H9 (cell line): Measurements from ENCODE around the gene ABCF2. TPM values are rescaled to one million over a fixed set of nuclear protein-coding genes. Genes with fewer than 3 reads are reported as not detected.

Experiments
- DNase-seq: peaks from one replicate; pipeline ENCODE4 v3.0.0-alpha.2; 2017
- H2AFZ ChIP-seq: one replicate; pipeline ENCODE4 v1.6.1; 2013; ENCODE audit warnings: mild to moderate bottlenecking, low read length, control low read depth, moderate library complexity
- H2AK5ac ChIP-seq: 2 replicates; pipeline ENCODE4 v1.6.1; 2013; ENCODE audit warnings: low read length, control low read depth, mixed read lengths; ENCODE audit not compliant: insufficient read length
- H2BK120ac ChIP-seq: one replicate; pipeline ENCODE4 v1.6.1; 2013; ENCODE audit warnings: low read depth, mild to moderate bottlenecking, low read length, control low read depth, inconsistent platforms; ENCODE audit not compliant: poor library complexity, severe bottlenecking
- H2BK12ac ChIP-seq: 2 replicates; pipeline ENCODE4 v1.6.1; 2013; ENCODE audit warnings: low read length, control low read depth, mixed read lengths, low read depth; ENCODE audit not compliant: insufficient read length
- H2BK15ac ChIP-seq: 2 replicates; pipeline ENCODE4 v1.6.1; 2013; ENCODE audit warnings: low read depth, low read length, control low read depth
- H2BK20ac ChIP-seq: one replicate; pipeline ENCODE4 v1.6.1; 2013; ENCODE audit warnings: low read depth, mild to moderate bottlenecking, low read length, control low read depth, inconsistent platforms; ENCODE audit not compliant: poor library complexity, severe bottlenecking
- H2BK5ac ChIP-seq: 2 replicates; pipeline ENCODE4 v1.6.1; 2013; ENCODE audit warnings: low read length, control low read depth, mixed read lengths; ENCODE audit not compliant: insufficient read length
- H3K14ac ChIP-seq: 2 replicates; pipeline ENCODE4 v1.6.1; 2013; ENCODE audit warnings: low read length, control low read depth; ENCODE audit not compliant: insufficient read depth
- H3K18ac ChIP-seq: 2 replicates; pipeline ENCODE4 v1.6.1; 2013; ENCODE audit warnings: low read depth, mild to moderate bottlenecking, mixed read lengths, low read length, control low read depth; ENCODE audit not compliant: insufficient read length
- H3K23ac ChIP-seq: 2 replicates; pipeline ENCODE4 v1.6.1; 2013; ENCODE audit warnings: low read length, control low read depth, mixed read lengths, low read depth; ENCODE audit not compliant: insufficient read length
- H3K23me2 ChIP-seq: 2 replicates; pipeline ENCODE4 v1.6.1; 2013; ENCODE audit warnings: low read depth, mild to moderate bottlenecking, mixed read lengths, low read length, control low read depth; ENCODE audit not compliant: insufficient read length, poor library complexity, severe bottlenecking
- H3K27ac ChIP-seq: 2 replicates; pipeline ENCODE4 v1.5.1; 2013; ENCODE audit warnings: low read length, control low read depth, mixed read lengths, low read depth; ENCODE audit not compliant: insufficient read length
- H3K27me3 ChIP-seq: 2 replicates; pipeline ENCODE4 v1.6.1; 2013; ENCODE audit warnings: low read length, control low read depth, inconsistent platforms; ENCODE audit not compliant: insufficient read depth
- H3K4ac ChIP-seq: 2 replicates; pipeline ENCODE4 v1.6.1; 2013; ENCODE audit warnings: low read depth, mild to moderate bottlenecking, control low read depth, inconsistent platforms, low read length, moderate library complexity
- H3K4me1 ChIP-seq: 2 replicates; pipeline ENCODE4 v1.6.1; 2013; ENCODE audit warnings: low read length, control low read depth, inconsistent platforms; ENCODE audit not compliant: insufficient read depth
- H3K4me2 ChIP-seq: 2 replicates; pipeline ENCODE4 v1.6.1; 2013; ENCODE audit warnings: low read length, control low read depth, mixed read lengths; ENCODE audit not compliant: insufficient read length, insufficient read depth
- H3K56ac ChIP-seq: 2 replicates; pipeline ENCODE4 v1.6.1; 2013; ENCODE audit warnings: low read depth, mild to moderate bottlenecking, mixed read lengths, low read length, control low read depth; ENCODE audit not compliant: insufficient read length
- H3K79me1 ChIP-seq: 2 replicates; pipeline ENCODE4 v1.6.1; 2013; ENCODE audit warnings: low read depth, mild to moderate bottlenecking, moderate library complexity, low read length, control low read depth, inconsistent platforms; ENCODE audit not compliant: insufficient read depth, poor library complexity, severe bottlenecking
- H3K79me2 ChIP-seq: 2 replicates; pipeline ENCODE4 v1.6.1; 2013; ENCODE audit warnings: low read length, control low read depth, inconsistent platforms; ENCODE audit not compliant: insufficient read depth
- H3K9ac ChIP-seq: 2 replicates; pipeline ENCODE4 v1.6.1; 2013; ENCODE audit warnings: low read length, control low read depth, mixed read lengths; ENCODE audit not compliant: insufficient read length; ENCODE audit errors: extremely low read depth
- H3K9me3 ChIP-seq: one replicate; pipeline ENCODE4 v1.6.1; 2013; ENCODE audit warnings: low read depth, low read length, inconsistent platforms; ENCODE audit not compliant: control insufficient read depth
- H3T11ph ChIP-seq: one replicate; pipeline ENCODE4 v1.6.1; 2013; ENCODE audit warnings: mild to moderate bottlenecking, low read length, control low read depth, inconsistent platforms
- H4K20me1 ChIP-seq: one replicate; pipeline ENCODE4 v1.6.1; 2013; ENCODE audit not compliant: control insufficient read depth, insufficient read length, insufficient read depth
- H4K5ac ChIP-seq: 2 replicates; pipeline ENCODE4 v1.6.1; 2013; ENCODE audit warnings: low read depth, mild to moderate bottlenecking, mixed read lengths, low read length, control low read depth; ENCODE audit not compliant: insufficient read length
- H4K8ac ChIP-seq: replicated peaks from 2 replicates; pipeline ENCODE4 v1.6.1; 2013; ENCODE audit warnings: low read length, control low read depth, mixed read lengths, low read depth; ENCODE audit not compliant: insufficient read length
- H4K91ac ChIP-seq: 2 replicates; pipeline ENCODE4 v1.6.1; 2013; ENCODE audit warnings: low read depth, mild to moderate bottlenecking, moderate library complexity, mixed read lengths, low read length, control low read depth; ENCODE audit not compliant: insufficient read length
- H3K27ac Mint-ChIP-seq, 3 experiments: 2 replicates in 2 of 3; 3 replicates in 1 of 3; pipeline ENCODE4 v1.8.0; 2020 to 2021; ENCODE audit warnings: mixed read lengths in 3 of 3, mild to moderate bottlenecking in 1 of 3, moderate library complexity in 1 of 3
- H3K27me3 Mint-ChIP-seq: 2 replicates; pipeline ENCODE4 v1.8.0; 2021; ENCODE audit warnings: low read depth, mild to moderate bottlenecking, moderate library complexity, mixed read lengths
- H3K36me3 Mint-ChIP-seq, 3 experiments: 2 replicates in 2 of 3; 3 replicates in 1 of 3; pipeline ENCODE4 v1.8.0; 2020 to 2021; ENCODE audit warnings: low read depth in 3 of 3, mixed read lengths in 3 of 3; ENCODE audit not compliant: insufficient read depth in 1 of 3
- H3K4me1 Mint-ChIP-seq, 2 experiments: 2 replicates each; pipeline ENCODE4 v1.8.0; 2020; ENCODE audit warnings: mixed read lengths in 2 of 2
- H3K4me3 Mint-ChIP-seq, 2 experiments: 2 replicates in 1 of 2; 3 replicates in 1 of 2; pipeline ENCODE4 v1.8.0; 2020 to 2021; ENCODE audit warnings: mild to moderate bottlenecking in 2 of 2, mixed read lengths in 2 of 2, moderate library complexity in 1 of 2
- H3K9me3 Mint-ChIP-seq, 2 experiments: 2 replicates in 1 of 2; 3 replicates in 1 of 2; pipeline ENCODE4 v1.8.0; 2020; ENCODE audit warnings: mild to moderate bottlenecking in 2 of 2, mixed read lengths in 2 of 2, moderate library complexity in 1 of 2
- CTCF ChIP-seq: fragments of 200-600 bp; sonication (generic); conservative IDR thresholded peaks from 3 replicates; pipeline ENCODE4 v1.8.0; 2021; ENCODE audit warnings: antibody characterized with exemption, mild to moderate bottlenecking
- WGBS: extraction: QIAGEN DNeasy Blood & Tissue Kit; methylation state at CpG from one replicate; pipeline ENCODE4 v1.1.7; 2013; ENCODE audit warnings: missing lambda C conversion rate, low lambda C conversion rate, mixed read lengths; ENCODE audit not compliant: insufficient read length; ENCODE audit errors: extremely low coverage; 5-methylcytosine and 5-hydroxymethylcytosine counted together
- total RNA-seq: library from RNA; stranded (reverse); gene quantifications from 2 replicates; pipeline ENCODE4 v1.2.1, GENCODE V29; 2021

ABCF2 gene
- total RNA-seq, 1 experiment from 2014 or later, result 70.1 TPM

DNA sequence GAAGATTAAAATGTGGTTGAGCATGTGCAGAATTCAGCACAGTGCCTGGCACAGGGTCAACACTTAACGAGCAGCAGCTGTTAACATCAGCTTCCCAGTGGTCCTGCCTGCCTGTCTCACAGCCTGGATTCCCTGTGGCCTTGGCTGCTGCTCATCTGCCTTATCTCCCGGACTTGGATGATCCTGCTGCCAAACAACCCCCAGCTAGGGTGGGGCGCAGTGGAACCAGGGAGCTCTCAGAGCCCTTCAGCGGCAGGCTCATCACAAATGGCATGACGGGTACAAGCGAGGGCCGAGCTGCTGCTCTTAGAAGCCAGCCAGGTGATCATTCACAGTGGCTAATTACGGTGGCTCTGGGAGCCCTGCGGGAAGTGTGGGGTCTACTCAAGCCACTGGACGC, 34.5 kb upstream of the ABCF2 start:
- H3K27ac Mint-ChIP-seq, result no peak overlapping the region
- Histone ChIP-seq H3K79me2 (no peaks in the 10 kb centered on the region), H2BK15ac (no peak overlapping the region), H3K4ac (no peak overlapping the region), H2AFZ (no peak overlapping the region), H3K4me2 (no peak overlapping the region), H2BK20ac (no peak overlapping the region), H3K18ac (no peak overlapping the region), H3K23me2 (no peaks in the 10 kb centered on the region), H4K91ac (no peak overlapping the region), H3K9ac (no peak overlapping the region), H3K56ac (no peak overlapping the region), H3K27me3 (no peaks in the 10 kb centered on the region), H3K9me3 (no peaks in the 10 kb centered on the region), H2BK120ac (no peak overlapping the region), H4K8ac (no peak overlapping the region), H3K27ac (no peak overlapping the region), H3K79me1 (no peaks in the 10 kb centered on the region), H2AK5ac (no peak overlapping the region), H4K5ac (no peak overlapping the region), H4K20me1 (no peaks in the 10 kb centered on the region), H3K14ac (no peak overlapping the region), H3K23ac (no peak overlapping the region), H3K4me1 (no peaks in the 10 kb centered on the region), H2BK5ac (no peak overlapping the region), H3T11ph (no peak overlapping the region), H2BK12ac (no peak overlapping the region)
- TF ChIP-seq CTCF, result no peak
- peaks cover 72% of the 10 kb centered on the region for H3K27me3 Mint-ChIP-seq
- no peaks in the 10 kb centered on the region; a peak in 1 of 7 replicates for H3K36me3 Mint-ChIP-seq
- no peak for DNase-seq
- WGBS, result no CpG with 5 or more reads among the region's 10 CpGs
- no peak overlapping the region for H3K4me3 Mint-ChIP-seq
- peaks cover 4 to 12% of the 10 kb centered on the region in 2 experiments for H3K4me1 Mint-ChIP-seq
- no peaks in the 10 kb centered on the region; a peak in 1 of 5 replicates for H3K9me3 Mint-ChIP-seq
